Measurements from ENCODE around the gene KLHL22.

The KLHL22 gene

GRCh38 chr22:20530368-20531153 is 35.0 kb upstream of the KLHL22 start:
- peaks cover 4% of the 10 kb centered on the region for H3K9me3 ChIP-seq (ENCODE audit: control insufficient read depth, insufficient read depth, low read length)
- H3K36me3 ChIP-seq (ENCODE audit: insufficient read depth, low read length), result no peaks in the 10 kb centered on the region; the same call in 1 of the 2 replicates
- H3K4me1 ChIP-seq (ENCODE audit: insufficient read depth, low read length), result peaks cover 22% of the 10 kb centered on the region
- H3K9ac ChIP-seq (ENCODE audit: low read depth, low read length), result peak overlapping the region; percentile 28; the same call in 1 of the 2 replicates

GRCh38 chr22:20528405-20528978 is 32.9 kb upstream of the KLHL22 start:
- no peak overlapping the region for H3K9ac ChIP-seq (ENCODE audit: low read depth, low read length)
- H3K36me3 ChIP-seq (ENCODE audit: insufficient read depth, low read length), result no peaks in the 10 kb centered on the region; the same call in 1 of the 2 replicates
- H3K9me3 ChIP-seq (ENCODE audit: control insufficient read depth, insufficient read depth, low read length), result peaks cover 4% of the 10 kb centered on the region
- H3K4me1 ChIP-seq (ENCODE audit: insufficient read depth, low read length), result peaks cover 25% of the 10 kb centered on the region

DNA sequence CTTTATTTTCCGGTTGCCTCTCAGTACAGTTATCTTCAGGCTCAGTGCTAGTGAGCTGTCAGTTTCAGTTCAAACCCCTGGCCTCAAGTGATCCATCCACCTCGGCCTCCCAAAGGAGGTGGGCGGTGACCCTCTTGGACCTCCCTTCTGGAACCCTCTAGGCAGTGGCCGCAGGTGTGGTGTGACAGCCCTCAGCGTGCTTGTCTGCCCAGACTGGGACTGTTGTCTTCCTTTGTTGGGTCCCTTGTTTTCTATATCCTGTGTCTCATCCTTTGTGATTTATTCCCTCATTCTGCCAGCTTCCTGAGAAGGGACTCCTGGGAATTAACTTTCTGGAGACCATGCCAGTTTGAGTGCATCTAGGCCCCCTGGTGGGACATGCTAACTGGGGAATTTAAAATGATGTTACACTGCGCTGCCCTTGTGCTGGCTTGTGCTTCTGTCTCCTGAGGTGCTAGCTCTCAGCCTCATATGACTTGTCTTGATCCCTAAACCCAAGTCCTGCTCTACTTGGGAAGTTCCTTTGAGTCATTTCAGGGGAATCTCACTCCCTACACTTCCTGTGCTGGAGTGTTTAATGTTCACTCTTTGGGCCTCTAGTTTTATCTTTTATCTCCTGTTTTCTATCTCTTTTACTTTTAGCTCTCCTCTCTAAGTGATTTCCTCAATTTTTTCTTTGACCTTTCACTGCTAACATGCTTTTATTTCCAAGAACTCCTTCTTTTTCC is 31.2 kb upstream of the KLHL22 start:
- Histone ChIP-seq H3K36me3 (ENCODE audit: insufficient read depth, low read length) (no peaks in the 10 kb centered on the region; the same call in 1 of the 2 replicates), H3K4me1 (ENCODE audit: insufficient read depth, low read length) (peaks cover 23% of the 10 kb centered on the region), H3K9me3 (ENCODE audit: control insufficient read depth, insufficient read depth, low read length) (peaks cover 4% of the 10 kb centered on the region), H3K9ac (ENCODE audit: low read depth, low read length) (no peak overlapping the region)

DNA sequence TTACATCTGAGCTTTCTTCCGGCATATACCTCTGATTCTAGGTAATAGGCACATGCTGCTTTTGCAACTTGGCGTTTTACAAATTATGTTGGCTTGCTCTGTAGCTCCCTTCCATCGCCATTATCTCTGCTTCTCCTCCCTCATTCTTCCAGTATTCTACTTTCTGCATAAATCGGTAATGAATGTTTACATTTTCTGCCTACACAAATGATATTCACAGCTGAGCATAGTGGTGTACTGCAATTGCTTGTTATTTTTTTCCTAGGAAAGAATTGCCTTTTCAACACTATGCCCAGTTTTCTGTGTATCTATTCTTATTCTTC is 30.7 kb upstream of the KLHL22 start:
- H3K9me3 ChIP-seq (ENCODE audit: control insufficient read depth, insufficient read depth, low read length), result peaks cover 4% of the 10 kb centered on the region
- H3K36me3 ChIP-seq (ENCODE audit: insufficient read depth, low read length), result no peaks in the 10 kb centered on the region; the same call in 1 of the 2 replicates
- no peak overlapping the region for H3K9ac ChIP-seq (ENCODE audit: low read depth, low read length)
- H3K4me1 ChIP-seq (ENCODE audit: insufficient read depth, low read length), result peaks cover 18% of the 10 kb centered on the region

DNA sequence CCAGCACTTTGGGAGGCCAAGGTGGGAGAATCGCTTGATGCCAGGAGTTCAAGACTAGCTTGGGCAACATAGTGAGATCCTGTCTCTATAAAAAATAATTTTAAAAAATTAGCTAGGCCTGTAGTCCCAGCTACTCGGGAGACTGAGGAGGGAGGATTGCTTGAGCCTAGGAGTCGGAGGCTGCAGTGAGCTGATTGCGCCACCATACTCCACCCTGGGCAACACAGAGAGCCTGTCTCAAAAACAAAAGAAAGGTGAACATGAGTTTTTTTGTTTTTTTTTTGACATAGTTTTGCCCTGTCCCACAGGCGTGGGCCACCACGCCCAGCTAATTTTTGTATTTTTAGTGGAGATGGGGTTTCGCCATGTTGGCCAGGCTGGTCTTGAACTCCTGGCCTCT is 29.5 kb upstream of the KLHL22 start:
- H3K36me3 ChIP-seq (ENCODE audit: insufficient read depth, low read length), result peaks cover 6% of the 10 kb centered on the region
- H3K4me1 ChIP-seq (ENCODE audit: insufficient read depth, low read length), result peaks cover 6% of the 10 kb centered on the region; the same call in 1 of the 2 replicates

GRCh38 chr22:20524004-20524481 is 28.4 kb upstream of the KLHL22 start:
- Histone ChIP-seq H3K4me1 (ENCODE audit: insufficient read depth, low read length) (peaks cover 3% of the 10 kb centered on the region; the same call in 1 of the 2 replicates), H3K9ac (ENCODE audit: low read depth, low read length) (no peak overlapping the region), H3K9me3 (ENCODE audit: control insufficient read depth, insufficient read depth, low read length) (peaks cover 4% of the 10 kb centered on the region), H3K36me3 (ENCODE audit: insufficient read depth, low read length) (peaks cover 8% of the 10 kb centered on the region; the same call in 1 of the 2 replicates)

More for the DNA sequence above, 29.5 kb upstream of the KLHL22 start:
- Histone ChIP-seq H3K9ac (ENCODE audit: low read depth, low read length) (no peak overlapping the region), H3K9me3 (ENCODE audit: control insufficient read depth, insufficient read depth, low read length) (peaks cover 4% of the 10 kb centered on the region)

DNA sequence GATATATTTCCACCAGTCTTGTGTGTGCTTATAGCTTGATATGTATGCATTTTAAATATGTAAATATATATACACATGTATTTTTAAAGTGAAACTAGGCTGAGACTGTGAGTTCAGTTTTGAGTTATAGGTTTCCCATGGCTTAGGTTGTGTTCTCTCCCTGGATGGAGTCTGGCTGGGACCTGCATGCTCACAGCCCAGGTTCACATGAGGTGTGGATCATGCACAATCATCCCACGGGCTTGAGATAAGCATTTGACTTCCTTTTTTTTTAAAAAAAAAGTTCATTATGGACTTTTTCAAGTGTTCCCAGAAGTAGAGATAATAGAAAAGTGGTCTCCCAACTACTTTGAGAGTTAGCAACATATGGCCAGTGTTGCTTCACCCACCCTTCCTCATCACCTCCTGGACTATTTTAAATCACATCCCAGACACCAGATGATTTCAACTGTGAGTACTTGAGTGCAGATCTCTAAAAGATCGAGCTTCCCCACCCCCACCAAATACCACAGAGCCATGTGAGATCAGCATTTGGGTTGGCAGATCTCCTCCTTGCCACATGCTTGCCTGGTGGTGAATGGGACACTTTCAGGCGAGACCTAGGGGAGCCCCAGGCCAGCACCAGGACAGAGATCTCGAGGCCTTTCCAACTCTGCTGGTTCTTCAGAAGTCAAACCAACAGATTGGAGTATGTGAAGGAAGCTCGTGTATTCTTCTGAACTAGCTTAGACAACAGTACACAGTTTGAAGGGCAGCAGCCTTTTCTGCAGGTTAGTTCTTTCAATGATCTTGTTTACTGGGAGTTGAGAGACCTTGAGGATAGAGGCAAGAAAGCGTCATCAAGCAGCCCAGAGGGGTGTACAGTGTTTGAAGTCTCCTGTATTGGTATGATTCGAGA is 27.7 kb upstream of the KLHL22 start:
- Histone ChIP-seq H3K9me3 (ENCODE audit: control insufficient read depth, insufficient read depth, low read length) (peaks cover 4% of the 10 kb centered on the region), H3K4me1 (ENCODE audit: insufficient read depth, low read length) (peaks cover 3% of the 10 kb centered on the region; the same call in 1 of the 2 replicates), H3K9ac (ENCODE audit: low read depth, low read length) (no peak overlapping the region), H3K36me3 (ENCODE audit: insufficient read depth, low read length) (peaks cover 8% of the 10 kb centered on the region)

DNA sequence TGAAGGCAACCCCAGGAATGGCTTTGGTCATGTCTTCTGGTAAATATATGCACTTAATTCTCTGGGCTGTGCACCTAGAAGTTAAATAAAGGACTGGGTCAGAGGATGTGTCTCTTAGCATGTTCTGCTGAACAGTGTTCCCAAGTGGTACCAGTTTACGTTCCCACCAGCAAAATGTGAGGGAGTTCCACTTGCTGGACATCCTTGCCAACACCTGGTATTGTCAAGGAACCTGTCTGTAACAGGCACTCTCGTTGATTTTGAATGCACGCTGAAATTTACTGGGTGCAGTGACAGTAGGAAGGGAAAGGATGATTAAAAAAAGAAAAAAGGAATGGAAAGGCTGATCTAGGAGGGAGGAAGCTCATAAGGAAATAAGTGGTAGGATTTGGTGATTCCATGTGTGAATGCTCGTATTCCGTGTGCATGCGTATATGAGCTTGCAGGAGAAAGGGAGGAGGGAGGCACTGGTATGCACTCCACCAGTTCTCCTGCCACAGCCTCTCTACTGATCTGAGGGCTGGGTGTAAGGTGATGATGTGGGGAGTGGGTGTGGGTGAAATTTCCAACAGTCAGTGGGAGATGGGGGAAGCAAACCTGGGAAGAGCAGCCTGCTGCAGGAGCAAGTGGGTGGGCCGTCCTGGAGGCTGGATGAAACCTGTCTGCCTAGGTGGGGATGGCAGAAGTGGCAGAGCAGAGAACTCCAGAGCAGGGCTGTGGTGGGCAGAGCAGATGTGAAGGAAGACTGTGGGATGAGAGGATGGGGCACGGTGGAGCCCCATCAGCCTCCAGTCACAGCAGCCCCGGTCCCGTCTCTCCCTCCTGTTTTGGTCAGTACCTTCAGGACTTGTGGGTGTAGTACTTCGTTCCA is 26.8 kb upstream of the KLHL22 start:
- Histone ChIP-seq H3K4me1 (ENCODE audit: insufficient read depth, low read length) (peaks cover 3% of the 10 kb centered on the region; the same call in 1 of the 2 replicates), H3K9ac (ENCODE audit: low read depth, low read length) (no peak overlapping the region), H3K9me3 (ENCODE audit: control insufficient read depth, insufficient read depth, low read length) (no peaks in the 10 kb centered on the region), H3K36me3 (ENCODE audit: insufficient read depth, low read length) (peaks cover 8% of the 10 kb centered on the region)

- no peak overlapping the region for H3K9ac ChIP-seq (ENCODE audit: low read depth, low read length)
- H3K4me1 ChIP-seq (ENCODE audit: insufficient read depth, low read length), result peaks cover 3% of the 10 kb centered on the region; the same call in 1 of the 2 replicates
- peaks cover 8% of the 10 kb centered on the region for H3K36me3 ChIP-seq (ENCODE audit: insufficient read depth, low read length)
- H3K9me3 ChIP-seq (ENCODE audit: control insufficient read depth, insufficient read depth, low read length), result no peaks in the 10 kb centered on the region
Measured at GRCh38 chr22:20520093-20520511, 24.5 kb upstream of the KLHL22 start.

GRCh38 chr22:20519558-20519957 is 24.0 kb upstream of the KLHL22 start:
- H3K9ac ChIP-seq (ENCODE audit: low read depth, low read length), result no peak overlapping the region
- peaks cover 8% of the 10 kb centered on the region for H3K36me3 ChIP-seq (ENCODE audit: insufficient read depth, low read length)
- H3K4me1 ChIP-seq (ENCODE audit: insufficient read depth, low read length), result peaks cover 3% of the 10 kb centered on the region; the same call in 1 of the 2 replicates
- no peaks in the 10 kb centered on the region for H3K9me3 ChIP-seq (ENCODE audit: control insufficient read depth, insufficient read depth, low read length)

DNA sequence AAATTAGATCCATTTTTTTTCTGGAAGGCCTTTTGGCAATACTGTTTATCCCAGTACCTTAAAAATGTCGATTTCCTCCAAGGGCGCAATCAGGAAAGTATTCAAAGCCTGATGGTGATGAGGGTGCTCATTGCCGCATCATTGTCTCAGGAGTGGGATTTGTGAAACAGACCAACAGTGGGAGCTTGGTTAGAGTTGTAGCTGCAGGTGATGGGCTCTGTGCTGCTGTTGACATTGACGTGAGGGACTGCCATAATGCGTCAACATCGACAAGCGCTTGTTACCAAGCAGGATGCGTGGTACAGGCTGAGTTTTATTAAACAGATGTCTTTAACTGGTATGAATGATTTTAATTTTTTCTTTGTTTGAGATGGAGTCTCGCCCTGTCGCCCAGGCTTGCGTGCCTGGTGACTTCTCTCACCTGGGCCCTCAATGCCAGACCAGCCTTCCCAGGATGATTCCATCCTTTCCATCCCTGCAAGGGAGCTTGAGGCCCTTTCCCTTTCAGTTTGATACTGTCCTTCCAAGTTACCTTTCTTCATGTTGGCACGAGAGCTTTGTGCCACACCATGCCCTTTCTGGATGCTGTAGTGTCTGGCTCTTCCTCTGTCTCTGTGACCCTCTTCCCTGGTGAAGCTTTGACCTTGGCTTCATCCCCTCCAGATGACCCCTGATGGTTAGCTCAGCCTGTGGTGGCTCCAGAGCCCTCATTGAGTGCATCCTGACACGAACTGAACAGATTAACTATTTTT is 22.4 kb upstream of the KLHL22 start:
- Histone ChIP-seq H3K9me3 (ENCODE audit: control insufficient read depth, insufficient read depth, low read length) (no peaks in the 10 kb centered on the region), H3K36me3 (ENCODE audit: insufficient read depth, low read length) (peaks cover 8% of the 10 kb centered on the region), H3K9ac (ENCODE audit: low read depth, low read length) (no peak overlapping the region), H3K4me1 (ENCODE audit: insufficient read depth, low read length) (no peaks in the 10 kb centered on the region)

- no peaks in the 10 kb centered on the region for H3K4me1 ChIP-seq (ENCODE audit: insufficient read depth, low read length)
- H3K36me3 ChIP-seq (ENCODE audit: insufficient read depth, low read length), result peaks cover 8% of the 10 kb centered on the region
- no peak overlapping the region for H3K9ac ChIP-seq (ENCODE audit: low read depth, low read length)
- no peaks in the 10 kb centered on the region for H3K9me3 ChIP-seq (ENCODE audit: control insufficient read depth, insufficient read depth, low read length)
Measured at GRCh38 chr22:20517422-20517821, 21.8 kb upstream of the KLHL22 start.
